H4 (cell line): Measurements from ENCODE around the gene DNAH2. TPM values are rescaled to one million over a fixed set of nuclear protein-coding genes. Genes with fewer than 3 reads are reported as not detected.
A peak's percentile ranks its signal among the peaks of the same experiment; 100 is the strongest.

Experiments
- DNase-seq: peaks from one replicate; pipeline ENCODE4 v3.0.0-alpha.2; 2015; ENCODE audit warnings: low spot score
- total RNA-seq: library from RNA; depleted of rRNA; stranded (reverse); fragments of >200 nt; shearing (Covaris generic); gene quantifications from 2 replicates; pipeline ENCODE4 v1.2.3, GENCODE V29; 2014; rRNA removed

Gene DNAH2
- total RNA-seq, result 0.10 and 0.12 TPM in 2 replicates

DNA sequence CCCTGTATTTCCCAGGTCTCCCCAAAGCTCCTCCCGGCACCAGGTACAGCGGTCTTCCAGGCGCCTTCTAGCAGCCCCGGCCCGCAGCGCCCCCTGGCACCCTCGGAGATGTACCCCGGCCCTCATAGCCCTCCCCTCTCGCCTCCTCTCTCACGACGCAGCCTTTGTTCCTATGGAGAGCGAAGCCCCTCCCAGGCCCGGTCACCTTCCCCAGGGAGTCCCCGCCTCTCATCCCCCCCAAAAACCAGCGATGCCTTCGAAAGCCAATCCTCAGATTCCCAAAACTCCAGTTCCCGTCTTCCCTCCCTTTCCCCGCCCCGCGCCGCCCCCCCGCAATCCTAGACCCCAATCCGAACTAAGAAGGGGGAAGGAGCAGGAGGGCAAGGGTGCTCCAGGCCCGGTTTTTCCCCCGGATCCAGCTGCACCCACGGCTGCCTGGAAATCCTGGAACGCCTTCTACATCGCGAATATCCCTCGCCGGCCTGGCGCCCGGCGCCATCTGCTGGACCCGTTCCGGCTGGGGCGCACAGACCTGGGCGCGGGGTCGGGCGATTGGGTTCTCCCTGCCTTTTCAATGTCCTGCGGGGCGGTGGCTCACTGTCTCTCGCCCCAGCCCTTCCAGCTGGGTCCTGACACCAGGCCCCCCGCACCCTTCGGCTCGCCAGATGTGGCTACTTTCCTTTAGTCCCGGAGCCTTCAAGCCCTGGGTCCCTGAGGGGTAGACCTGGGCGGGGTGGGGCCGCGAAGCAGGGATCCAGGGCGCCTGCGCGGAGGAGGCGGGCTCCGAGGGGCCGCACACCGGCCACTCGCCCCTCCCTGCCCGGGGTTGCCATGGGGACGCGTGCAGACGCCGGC lies at the start of gene DNAH2:
TSS of gene DNAH2 (plus strand) at position 844 of the 855 bp plus-strand sequence. CDS start 1,991 bp downstream, outside the sequence.
- DNase-seq, result peak; percentile 82

- no peak for DNase-seq
Observed at GRCh38 chr17:7668482-7668881, 49.1 kb upstream of the DNAH2 start.

- no peak for DNase-seq
Observed at GRCh38 chr17:7673239-7673638, 44.3 kb upstream of the DNAH2 start.

GRCh38 chr17:7674934-7675333 lies 42.6 kb upstream of the DNAH2 start:
- DNase-seq, result no peak

GRCh38 chr17:7676533-7676932 lies 41.0 kb upstream of the DNAH2 start:
- DNase-seq, result no peak

- no peak for DNase-seq
Observed at GRCh38 chr17:7677388-7678067, 40.0 kb upstream of the DNAH2 start.

DNA sequence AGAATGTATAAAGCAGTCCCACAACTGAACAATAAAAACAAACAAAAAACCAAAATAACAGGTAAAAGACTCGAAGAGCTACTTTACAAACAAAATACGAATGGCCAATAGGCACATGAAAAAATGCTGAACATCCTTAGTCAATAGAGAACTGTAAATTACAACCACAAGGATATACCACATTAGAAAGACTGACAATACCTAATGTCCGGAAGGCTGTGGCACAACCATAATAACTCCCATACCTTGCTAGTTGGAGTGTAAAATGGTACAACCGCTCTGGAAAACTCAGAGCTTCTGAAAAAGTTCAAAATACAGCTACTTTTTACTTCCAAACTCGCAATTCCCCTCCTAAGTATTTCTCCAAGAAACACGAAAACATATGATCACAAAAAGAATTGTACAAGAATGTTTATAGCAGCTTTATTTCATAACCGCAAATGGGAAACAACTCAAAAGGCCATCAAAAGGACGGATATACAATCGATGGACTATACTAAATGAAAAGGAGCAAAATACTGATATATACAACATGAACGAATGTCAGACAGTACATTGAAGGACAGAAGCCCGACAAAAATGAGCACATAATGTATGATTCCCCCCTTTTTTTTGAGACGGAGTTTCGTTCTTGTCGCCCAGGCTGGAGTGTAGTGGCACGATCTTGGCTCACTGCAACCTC lies 32.6 kb upstream of the DNAH2 start:
- no peak for DNase-seq

DNA sequence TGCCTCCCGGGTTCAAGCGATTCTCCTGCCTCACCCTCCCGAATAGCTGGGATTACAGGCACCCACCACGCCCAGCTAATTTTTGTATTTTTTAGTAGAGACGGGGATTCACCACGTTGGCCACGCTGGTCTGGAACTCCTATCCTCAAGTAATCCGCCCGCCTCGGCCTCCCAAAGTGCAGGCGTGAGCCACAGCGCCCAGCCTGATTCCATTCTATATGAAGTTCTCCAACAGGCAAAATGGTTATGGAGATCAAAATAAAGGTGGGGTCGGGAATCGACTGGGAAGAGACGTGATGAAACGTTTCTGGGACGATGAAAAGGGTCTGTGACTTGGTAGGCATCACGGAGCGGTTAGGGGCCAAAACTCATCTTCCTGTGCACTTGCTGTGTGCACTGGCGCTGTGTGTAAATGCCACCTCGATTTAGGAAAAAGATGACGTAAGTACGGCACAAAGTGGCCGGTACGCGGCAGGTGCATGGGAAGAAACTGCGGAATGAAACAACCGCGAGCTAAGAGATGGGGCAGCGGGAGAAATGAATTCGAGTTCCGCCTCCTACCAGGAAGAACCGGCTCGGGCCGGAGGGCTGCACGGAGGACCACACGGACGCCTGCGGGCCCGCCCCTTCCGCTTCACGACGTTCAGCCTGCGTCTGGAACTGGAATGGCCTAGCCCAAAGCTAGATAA lies 31.9 kb upstream of the DNAH2 start:
- DNase-seq, result peak; percentile 81

GRCh38 chr17:7686222-7687071 lies 31.1 kb upstream of the DNAH2 start:
- DNase-seq, result peak; percentile 65

GRCh38 chr17:7687072-7687907 lies 30.3 kb upstream of the DNAH2 start, which contains the start of gene TP53:
TP53 (minus strand) TSS chr17:7687490; CDS start chr17:7676594, 10,896 bp downstream.
- DNase-seq, result peak; percentile 89

DNA sequence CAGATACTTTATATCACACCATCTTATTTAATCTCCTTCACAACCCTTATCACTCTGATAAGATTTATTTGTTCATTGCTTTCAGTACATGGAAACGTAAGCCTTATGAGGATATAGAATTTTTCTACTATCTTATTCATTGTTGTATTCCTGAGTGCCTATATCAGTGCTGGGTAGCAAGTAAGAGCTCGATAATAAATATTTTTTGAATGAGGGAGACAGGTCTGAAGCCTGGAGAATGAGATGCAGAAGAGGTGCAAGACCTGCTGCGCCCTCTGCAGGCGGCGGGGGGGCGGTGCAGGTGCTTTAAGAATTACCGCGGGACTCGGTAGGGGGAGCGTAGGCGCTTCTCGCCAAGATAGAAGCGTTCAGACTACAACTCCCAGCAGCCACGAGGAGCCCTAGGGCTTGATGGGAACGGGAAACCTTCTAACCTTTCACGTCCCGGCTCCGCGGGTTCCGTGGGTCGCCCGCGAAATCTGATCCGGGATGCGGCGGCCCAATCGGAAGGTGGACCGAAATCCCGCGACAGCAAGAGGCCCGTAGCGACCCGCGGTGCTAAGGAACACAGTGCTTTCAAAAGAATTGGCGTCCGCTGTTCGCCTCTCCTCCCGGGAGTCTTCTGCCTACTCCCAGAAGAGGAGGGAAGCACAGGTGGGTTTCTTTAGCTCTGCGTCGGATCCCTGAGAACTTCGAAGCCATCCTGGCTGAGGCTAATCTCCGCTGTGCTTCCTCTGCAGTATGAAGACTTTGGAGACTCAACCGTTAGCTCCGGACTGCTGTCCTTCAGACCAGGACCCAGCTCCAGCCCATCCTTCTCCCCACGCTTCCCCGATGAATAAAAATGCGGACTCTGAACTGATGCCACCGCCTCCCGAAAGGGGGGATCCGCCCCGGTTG lies 29.4 kb upstream of the DNAH2 start, which contains the start of gene WRAP53:
TSS of gene WRAP53 (plus strand) at position 570 of the 900 bp plus-strand sequence. CDS start at position 742, 172 bp downstream.
- peak; percentile 94 for DNase-seq

DNA sequence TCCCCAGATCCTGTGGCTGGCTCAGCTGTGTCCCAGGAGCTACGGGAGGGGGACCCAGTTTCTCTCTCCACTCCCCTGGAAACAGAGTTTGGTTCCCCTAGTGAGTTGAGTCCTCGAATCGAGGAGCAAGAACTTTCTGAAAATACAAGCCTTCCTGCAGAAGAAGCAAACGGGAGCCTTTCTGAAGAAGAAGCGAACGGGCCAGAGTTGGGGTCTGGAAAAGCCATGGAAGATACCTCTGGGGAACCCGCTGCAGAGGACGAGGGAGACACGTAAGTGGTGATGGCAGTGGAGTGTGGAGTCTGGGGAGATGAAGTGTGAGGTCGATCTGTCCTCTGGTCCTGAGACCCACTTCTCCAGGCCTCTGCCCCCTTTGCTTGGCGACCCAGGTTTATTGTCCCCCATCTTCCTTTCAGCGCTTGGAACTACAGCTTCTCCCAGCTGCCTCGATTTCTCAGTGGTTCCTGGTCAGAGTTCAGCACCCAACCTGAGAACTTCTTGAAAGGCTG lies 28.7 kb upstream of the DNAH2 start:
- no peak for DNase-seq

GRCh38 chr17:7695586-7695985 lies 22.0 kb upstream of the DNAH2 start:
- no peak for DNase-seq

DNA sequence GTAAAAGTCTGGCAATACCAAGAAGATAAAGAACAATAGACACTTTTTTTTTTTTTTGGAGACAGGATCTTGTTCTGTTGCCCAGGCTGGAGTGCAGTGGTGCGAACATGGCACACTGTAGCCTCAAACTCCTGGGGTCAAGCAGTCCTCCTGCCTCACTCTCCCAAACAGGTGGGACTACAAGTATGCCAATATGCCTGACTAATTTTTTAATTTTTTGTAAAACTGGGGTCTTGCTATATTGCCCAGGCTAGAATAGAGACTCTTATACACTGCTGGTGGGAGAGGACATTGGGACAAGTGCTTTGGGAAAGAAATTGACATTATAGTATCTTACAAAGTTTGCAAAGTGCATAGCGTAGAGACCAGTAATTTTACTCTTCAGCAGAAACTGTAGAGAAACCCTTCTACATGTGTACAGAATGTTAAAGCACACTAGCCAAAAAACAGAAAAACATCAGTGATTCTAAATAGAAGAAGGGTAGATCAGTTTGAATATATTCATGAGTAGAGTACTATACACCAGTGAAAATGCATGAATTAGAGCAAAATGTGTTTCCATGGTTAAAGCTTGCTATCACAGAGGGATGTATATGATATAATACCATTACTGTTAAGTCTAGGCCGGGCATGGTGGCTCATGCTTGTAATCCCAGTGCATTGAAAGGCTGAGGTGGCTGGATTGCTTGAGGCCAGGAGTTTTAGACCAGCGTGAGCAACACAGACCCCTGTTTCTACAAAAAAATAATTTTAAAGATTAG lies 19.5 kb upstream of the DNAH2 start:
- DNase-seq, result no peak

DNA sequence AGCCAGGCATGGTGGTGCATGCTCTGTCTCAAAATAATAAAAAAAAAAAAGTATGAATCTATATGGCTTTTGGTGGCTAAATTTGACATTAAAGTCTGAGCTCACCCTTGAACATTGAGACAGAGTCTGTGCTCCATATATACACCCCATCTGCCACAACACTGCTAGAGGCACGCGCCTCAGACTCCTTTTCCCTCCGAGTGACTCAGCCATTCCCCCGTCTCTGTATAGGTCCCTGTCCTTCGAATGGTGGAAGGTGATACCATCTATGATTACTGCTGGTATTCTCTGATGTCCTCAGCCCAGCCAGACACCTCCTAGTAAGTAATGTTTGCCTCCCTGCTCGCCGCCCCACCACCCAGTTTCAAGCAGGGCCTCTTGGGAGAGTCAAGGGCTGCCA lies 17.0 kb upstream of the DNAH2 start:
- no peak for DNase-seq

GRCh38 chr17:7701681-7702080 lies 15.9 kb upstream of the DNAH2 start:
- DNase-seq, result no peak

- DNase-seq, result no peak
Observed at GRCh38 chr17:7702776-7703175, 14.8 kb upstream of the DNAH2 start.
